Small intestine (tissue), 7 donors: ENCODE data around the gene COX11. TPM values are rescaled to one million over a fixed set of nuclear protein-coding genes. Genes with fewer than 3 reads are reported as not detected.

Experiments used
- DNase-seq, 2 donors: peaks; one replicate each; pipeline versions ENCODE4 v3.0.0 to v3.0.0-alpha.2; 2013
- FAIRE-seq: peaks from 2 replicates; lab custom pipeline; 2012; peaks lifted over from hg19 to GRCh38; lab: Jason Lieb, UNC
- H3K27ac ChIP-seq, 3 donors: one replicate each; pipeline ENCODE4 v1.5.1; 2013; ENCODE audit warnings: low read length in 2 of 3, mild to moderate bottlenecking in 2 of 3, control low read depth in 1 of 3, inconsistent platforms in 1 of 3, low read depth in 1 of 3, moderate library complexity in 1 of 3
- H3K27me3 ChIP-seq, 3 donors: one replicate each; pipeline ENCODE4 v1.6.1; 2013; ENCODE audit warnings: low read length in 3 of 3, inconsistent platforms in 1 of 3; ENCODE audit not compliant: control insufficient read depth in 3 of 3, insufficient read depth in 3 of 3
- H3K36me3 ChIP-seq, 3 donors: one replicate each; pipeline ENCODE4 v1.6.1; 2013; ENCODE audit warnings: low read length in 3 of 3, inconsistent platforms in 1 of 3, low read depth in 1 of 3, mild to moderate bottlenecking in 1 of 3, moderate library complexity in 1 of 3; ENCODE audit not compliant: control insufficient read depth in 3 of 3, insufficient read depth in 2 of 3
- H3K4me1 ChIP-seq, 3 donors: one replicate each; pipeline ENCODE4 v1.6.1; 2013; ENCODE audit warnings: low read length in 2 of 3, inconsistent platforms in 1 of 3, low read depth in 1 of 3, mild to moderate bottlenecking in 1 of 3, moderate library complexity in 1 of 3; ENCODE audit not compliant: control insufficient read depth in 3 of 3, insufficient read depth in 2 of 3
- H3K4me3 ChIP-seq, 3 donors: one replicate each; pipeline ENCODE4 v1.5.1; 2013; ENCODE audit warnings: low read length in 3 of 3, control low read depth in 1 of 3, inconsistent platforms in 1 of 3, low read depth in 1 of 3, mild to moderate bottlenecking in 1 of 3, moderate library complexity in 1 of 3
- H3K9me3 ChIP-seq, 2 donors: one replicate each; pipeline ENCODE4 v1.6.1; 2013; ENCODE audit warnings: low read depth in 1 of 2, low read length in 1 of 2; ENCODE audit not compliant: control insufficient read depth in 2 of 2, insufficient read depth in 1 of 2
- WGBS, 3 donors: extraction: QIAGEN DNeasy Blood & Tissue Kit; methylation state at CpG; one replicate each; pipeline ENCODE4 v1.1.7; 2013; 5-methylcytosine and 5-hydroxymethylcytosine counted together
- polyA plus RNA-seq, 4 donors: library from polyadenylated mRNA; stranded (reverse) in 3 of 4; unstranded in 1 of 4; fragments of 200-250 nt in 3 of 4; fragments of 120-200 nt in 1 of 4; gene quantifications; one replicate each; pipeline versions ENCODE4 v1.2.1 to v1.2.3, GENCODE V29; 2013
- donor health status: healthy with polysubstance abuse.
- donor health status: control.
- donor health status: control.
- donor health status: Bipolar disorder and iron deficiency.
- donor health status: healthy.

The COX11 gene
- polyA plus RNA-seq, 4 donors = 26.4 to 118 (median 55.3) TPM

- FAIRE-seq = no peak
- Histone ChIP-seq H3K27ac (no peak overlapping the region), H3K36me3 (peaks cover 2 to 23% (median 2%) of the 10 kb centered on the region in 3 donors), H3K4me3 (no peak overlapping the region), H3K27me3 (no peaks in the 10 kb centered on the region), H3K4me1 (peaks cover 0 to 28% (median 7%) of the 10 kb centered on the region in 3 donors), H3K9me3 (no peaks in the 10 kb centered on the region)
- 69 to 88% (median 88%) methylated on average over 5 of the region's 5 CpGs for WGBS, 3 donors
- no peak for DNase-seq
Measured at GRCh38 chr17:54937018-54937417, 31.4 kb downstream of the COX11 start.

- Histone ChIP-seq H3K27me3 (no peaks in the 10 kb centered on the region), H3K36me3 (peaks cover 2 to 35% (median 2%) of the 10 kb centered on the region in 3 donors), H3K9me3 (no peaks in the 10 kb centered on the region), H3K4me3 (no peak overlapping the region), H3K4me1 (peaks cover 0 to 35% (median 7%) of the 10 kb centered on the region in 3 donors), H3K27ac (peak overlapping the region in 1 of 3 donors; percentile 72)
- WGBS, 3 donors = 66 to 75% (median 71%) methylated on average over 5 of the region's 5 CpGs
- DNase-seq (peak; percentile 61 to 83), FAIRE-seq (no peak)
Measured at GRCh38 chr17:54935471-54935870, 33.0 kb downstream of the COX11 start.

GRCh38 chr17:54933921-54934320 lies 34.5 kb downstream of the COX11 start:
- Histone ChIP-seq H3K9me3 (no peaks in the 10 kb centered on the region), H3K27me3 (no peaks in the 10 kb centered on the region), H3K36me3 (peaks cover 2 to 28% (median 2%) of the 10 kb centered on the region in 3 donors), H3K4me1 (peaks cover 0 to 35% (median 7%) of the 10 kb centered on the region in 3 donors), H3K27ac (peak overlapping the region in 2 of 3 donors; percentile 11 to 72), H3K4me3 (no peak overlapping the region)
- DNase-seq (peak; percentile 72 to 83), FAIRE-seq (no peak)
- WGBS, 3 donors = 22 to 65% (median 34%) methylated on average over 3 of the region's 3 CpGs

- H3K36me3 ChIP-seq = peaks cover 0 to 27% (median 2%) of the 10 kb centered on the region in 3 donors
- no peak for DNase-seq
- H3K4me1 ChIP-seq = peaks cover 0 to 35% (median 8%) of the 10 kb centered on the region in 3 donors
- peak overlapping the region in 2 of 3 donors; percentile 50 to 62 for H3K27ac ChIP-seq
- H3K9me3 ChIP-seq = no peaks in the 10 kb centered on the region
- no peak overlapping the region for H3K4me3 ChIP-seq
- WGBS, 3 donors = 90 to 100% (median 92%) methylated on average over 1 of the region's 1 CpG
- no peaks in the 10 kb centered on the region for H3K27me3 ChIP-seq
- no peak for FAIRE-seq
Measured at GRCh38 chr17:54932711-54933110, 35.7 kb downstream of the COX11 start.

- Histone ChIP-seq H3K9me3 (no peaks in the 10 kb centered on the region), H3K27ac (no peak overlapping the region), H3K4me3 (no peak overlapping the region), H3K27me3 (no peaks in the 10 kb centered on the region), H3K36me3 (peaks cover 0 to 27% (median 5%) of the 10 kb centered on the region in 3 donors), H3K4me1 (peaks cover 0 to 11% (median 2%) of the 10 kb centered on the region in 3 donors)
- FAIRE-seq (no peak), DNase-seq (no peak)
- WGBS, 3 donors = 79 to 82% (median 79%) methylated on average over 3 of the region's 3 CpGs
Measured at GRCh38 chr17:54927525-54927924, 40.9 kb downstream of the COX11 start.

- peaks cover 0 to 2% (median 0%) of the 10 kb centered on the region in 3 donors for H3K4me1 ChIP-seq
- 92 to 95% (median 93%) methylated on average over 5 of the region's 5 CpGs for WGBS, 3 donors
- FAIRE-seq = no peak
- no peaks in the 10 kb centered on the region for H3K9me3 ChIP-seq
- DNase-seq = no peak
- peaks cover 0 to 27% (median 10%) of the 10 kb centered on the region in 3 donors for H3K36me3 ChIP-seq
- no peaks in the 10 kb centered on the region for H3K27me3 ChIP-seq
- no peak overlapping the region for H3K4me3 ChIP-seq
- H3K27ac ChIP-seq = no peak overlapping the region
Measured at GRCh38 chr17:54924405-54924804, 44.0 kb downstream of the COX11 start.

GRCh38 chr17:54920819-54921218 lies 47.6 kb downstream of the COX11 start:
- no peak for FAIRE-seq
- peaks cover 0 to 29% (median 20%) of the 10 kb centered on the region in 3 donors for H3K36me3 ChIP-seq
- WGBS, 3 donors = 85 to 95% (median 86%) methylated on average over 6 of the region's 6 CpGs

GRCh38 chr17:54919425-54919824 lies 49.0 kb downstream of the COX11 start:
- Histone ChIP-seq H3K27ac (no peak overlapping the region), H3K36me3 (peaks cover 0 to 28% (median 25%) of the 10 kb centered on the region in 3 donors), H3K9me3 (no peaks in the 10 kb centered on the region), H3K4me3 (no peak overlapping the region), H3K4me1 (no peaks in the 10 kb centered on the region), H3K27me3 (no peaks in the 10 kb centered on the region)
- DNase-seq (no peak), FAIRE-seq (no peak)

More at GRCh38 chr17:54920819-54921218, 47.6 kb downstream of the COX11 start:
- Histone ChIP-seq H3K4me1 (no peaks in the 10 kb centered on the region), H3K4me3 (no peak overlapping the region), H3K9me3 (no peaks in the 10 kb centered on the region), H3K27me3 (no peaks in the 10 kb centered on the region), H3K27ac (no peak overlapping the region)
- no peak for DNase-seq

- H3K27me3 ChIP-seq = no peaks in the 10 kb centered on the region
- H3K4me1 ChIP-seq = no peaks in the 10 kb centered on the region
- WGBS, 3 donors = 82 to 93% (median 88%) methylated on average over 2 of the region's 2 CpGs
- no peak overlapping the region for H3K27ac ChIP-seq
- DNase-seq (no peak), FAIRE-seq (no peak)
- peaks cover 0 to 33% (median 27%) of the 10 kb centered on the region in 3 donors for H3K36me3 ChIP-seq
- no peak overlapping the region for H3K4me3 ChIP-seq
- no peaks in the 10 kb centered on the region for H3K9me3 ChIP-seq
Measured at GRCh38 chr17:54916721-54917120, 51.7 kb downstream of the COX11 start.
